Astrocyte of the spinal cord (primary cell): ENCODE results near the gene PIK3AP1.

Experiments
- DNase-seq: peaks from one replicate; pipeline ENCODE4 v3.0.0; 2011; ENCODE audit warnings: low read depth, low spot score
- H3K4me3 ChIP-seq: 2 replicates; pipeline ENCODE4 v1.5.1; 2011; ENCODE audit warnings: low read depth, mild to moderate bottlenecking, low read length, moderate library complexity
- CTCF ChIP-seq: IDR thresholded peaks from 2 replicates; pipeline ENCODE4 v1.5.1; 2012; ENCODE audit warnings: low read depth, mild to moderate bottlenecking, low read length, inconsistent platforms
- in situ Hi-C: cut with HindIII; loops from 2 replicates; pipeline ENCODE4 v1.10.0; 2017; ENCODE audit warnings: low sequenced_read_pairs

Gene PIK3AP1

GRCh38 chr10:96648297-96648696 lies 72.0 kb downstream of the PIK3AP1 start:
- TF ChIP-seq CTCF = no peak
- in situ Hi-C loops = no loop called here
- H3K4me3 ChIP-seq = no peak overlapping the region
- no peak for DNase-seq

- no peak for TF ChIP-seq CTCF
- in situ Hi-C loops = no loop called here
- H3K4me3 ChIP-seq = no peak overlapping the region
- DNase-seq = no peak
Measured at GRCh38 chr10:96647466-96647865, 72.8 kb downstream of the PIK3AP1 start.

GRCh38 chr10:96646751-96647166 lies 73.6 kb downstream of the PIK3AP1 start:
- no peak for TF ChIP-seq CTCF
- in situ Hi-C loops = no loop called here
- no peak for DNase-seq
- no peak overlapping the region for H3K4me3 ChIP-seq

GRCh38 chr10:96646301-96646700 lies 74.0 kb downstream of the PIK3AP1 start:
- in situ Hi-C loops = no loop called here
- H3K4me3 ChIP-seq = no peak overlapping the region
- no peak for DNase-seq
- no peak for TF ChIP-seq CTCF

- TF ChIP-seq CTCF = no peak
- no peak for DNase-seq
- in situ Hi-C loops = no loop called here
- H3K4me3 ChIP-seq = no peak overlapping the region
Measured at GRCh38 chr10:96645191-96645721, 75.1 kb downstream of the PIK3AP1 start.

- in situ Hi-C loops = no loop called here
- no peak for DNase-seq
- no peak overlapping the region for H3K4me3 ChIP-seq
- no peak for TF ChIP-seq CTCF
Measured at GRCh38 chr10:96643920-96644319, 76.4 kb downstream of the PIK3AP1 start.

- peak; percentile 29 for DNase-seq
- peak; percentile 56 for TF ChIP-seq CTCF
- in situ Hi-C loops = no loop called here
- no peak overlapping the region for H3K4me3 ChIP-seq
Measured at GRCh38 chr10:96642973-96643372, 77.3 kb downstream of the PIK3AP1 start.
